Measurements from ENCODE around the gene GRIN3B.

DNA sequence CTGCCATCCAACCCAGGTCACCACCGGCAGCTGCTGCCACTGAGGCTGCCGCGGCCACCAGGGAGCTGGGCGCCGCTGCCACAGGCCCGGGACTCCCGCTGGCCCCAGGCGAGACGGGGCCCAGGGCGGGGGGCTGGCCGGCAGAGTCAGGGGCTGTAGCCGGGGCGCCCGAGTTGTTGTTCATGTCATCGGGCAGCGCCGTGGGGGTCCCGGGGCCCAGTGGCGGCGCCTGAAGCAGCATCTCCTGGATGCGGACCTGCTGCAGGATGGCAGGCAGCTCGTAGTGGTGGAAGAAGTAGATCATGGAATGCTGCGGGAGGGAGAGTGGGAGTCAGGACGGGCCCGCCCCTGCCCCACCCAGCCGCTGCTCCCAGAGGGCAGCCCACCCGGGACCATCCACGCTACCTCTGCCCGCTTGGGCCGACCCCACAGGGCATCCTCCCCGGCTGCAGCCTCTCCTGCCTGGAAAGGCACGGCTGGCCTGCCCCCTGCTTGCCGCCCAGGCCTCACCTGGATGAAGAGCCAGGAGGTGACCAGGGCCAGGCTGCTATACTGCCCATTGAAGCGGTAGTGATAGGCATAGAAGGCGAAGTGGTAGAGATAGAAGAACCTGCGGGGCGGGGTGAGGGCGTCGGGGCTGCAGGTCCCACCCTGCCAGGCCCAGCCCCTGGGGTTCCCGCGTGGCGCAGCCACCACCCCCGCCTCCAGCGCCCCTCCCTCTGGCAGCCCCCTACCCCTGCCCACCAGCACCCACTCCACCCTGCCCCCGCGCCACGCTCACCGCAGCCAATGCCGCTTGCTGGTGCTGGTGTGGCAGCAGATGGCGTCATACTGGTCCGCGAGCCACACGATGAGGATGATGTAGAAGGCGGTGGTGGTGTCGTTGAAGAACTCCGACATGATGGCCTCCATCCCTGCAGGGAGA lies 10.6 kb downstream of the GRIN3B start:
- TF ChIP-seq TAF1 (IDR thresholded peaks at IDR 0.05; ENCODE audit: low read depth, low read length) (no peak), POLR2A (IDR thresholded peaks at IDR 0.05; ENCODE audit: low read depth, low read length) (no peak), POLR2AphosphoS5 (IDR thresholded peaks at IDR 0.05; ENCODE audit: low read depth, low read length) (no peak), POU2F2 (IDR thresholded peaks at IDR 0.05; ENCODE audit: low read depth, low read length) (no peak)

All from GM12891 (cell line).